ENCODE results near the gene ARSK. TPM values are rescaled to one million over a fixed set of nuclear protein-coding genes. Genes with fewer than 3 reads are reported as not detected.

The ARSK gene
- total and polyA plus RNA-seq, 4 experiments from 2014 or later, result 6.8 to 13.2 (median 8.7) TPM

DNA sequence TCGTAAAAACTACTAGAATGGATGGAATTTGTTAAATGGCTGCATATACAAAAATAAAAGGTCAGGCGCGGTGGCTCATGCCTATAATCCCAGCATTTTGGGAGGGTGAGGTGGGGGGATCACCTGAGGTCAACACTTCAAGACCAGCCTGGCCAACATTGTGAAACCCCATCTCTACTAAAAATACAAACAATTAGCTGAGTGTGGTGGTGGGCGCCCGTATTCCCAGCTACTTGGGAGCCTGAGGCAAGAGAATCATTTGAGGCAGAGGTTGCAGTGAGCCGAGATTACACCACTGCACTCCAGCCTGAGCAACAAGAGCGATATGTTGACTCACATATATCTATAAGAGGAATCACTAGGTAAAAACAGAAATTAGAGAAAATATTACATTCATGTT is 55.6 kb downstream of the ARSK start:
- no peak overlapping the region for H3K4me3 ChIP-seq (ENCODE audit: low read length in 2 of 2)
- H3K27ac ChIP-seq (ENCODE audit: low read depth, low read length), result no peak overlapping the region
- no peaks in the 10 kb centered on the region for H3K27me3 ChIP-seq (ENCODE audit: insufficient read depth, low read length)
- POLR2A ChIA-PET (ENCODE audit: partially characterized antibody), result no interaction called here
- peaks cover 0 to 14% (median 7%) of the 10 kb centered on the region in 8 donors for H3K9me3 Mint-ChIP-seq
- peaks cover 10 to 16% (median 14%) of the 10 kb centered on the region in 4 donors for H3K4me1 Mint-ChIP-seq
- H3K36me3 Mint-ChIP-seq, result peaks cover 24 to 38% of the 10 kb centered on the region in 2 donors
- H3K27me3 Mint-ChIP-seq, result no peaks in the 10 kb centered on the region
- H3K36me3 ChIP-seq (ENCODE audit: insufficient read depth, low read length), result no peaks in the 10 kb centered on the region
- no peaks in the 10 kb centered on the region for H3K9me3 ChIP-seq (ENCODE audit: control insufficient read depth in 1 of 2, low read length in 2 of 2)
- no peak overlapping the region for H3K4me3 Mint-ChIP-seq
- CTCF ChIA-PET (ENCODE audit: partially characterized antibody), result interaction anchor here (0.7 to 1.0 kb wide), 2 partner anchors 35 to 161 kb away, joined by 3 to 4 read pairs; no protein-coding TSS in a partner anchor
- H3K4me1 ChIP-seq (ENCODE audit: insufficient read depth, low read length), result peaks cover 4% of the 10 kb centered on the region
- no peak for DNase-seq
- H3K27ac Mint-ChIP-seq, result peak overlapping the region in 1 of 7 donors; percentile 24
- intact Hi-C loops (cut with micrococcal nuclease), result no loop called here

DNA sequence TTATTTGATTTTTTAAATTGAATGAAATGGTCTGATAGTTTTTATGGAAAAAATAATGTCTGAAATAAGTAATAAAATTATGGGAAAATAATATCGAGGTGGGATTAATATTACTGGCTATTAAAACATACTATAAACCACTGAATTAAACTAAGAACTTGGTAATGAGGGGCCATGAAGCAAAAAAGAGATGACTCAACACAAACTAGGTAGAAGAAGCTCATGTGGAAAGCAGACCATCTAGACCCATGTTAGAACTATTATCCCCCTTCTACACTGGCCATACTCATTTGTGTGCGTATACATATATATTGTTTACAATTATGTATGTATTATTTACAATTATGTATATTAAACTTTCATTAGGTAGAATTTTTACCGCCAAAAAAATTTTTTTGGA is 56.5 kb downstream of the ARSK start:
- intact Hi-C loops (cut with micrococcal nuclease), result no loop called here
- H3K27ac Mint-ChIP-seq, result no peak overlapping the region
- H3K4me3 Mint-ChIP-seq, result no peak overlapping the region
- Histone ChIP-seq H3K36me3 (ENCODE audit: insufficient read depth, low read length) (no peaks in the 10 kb centered on the region), H3K27ac (ENCODE audit: low read depth, low read length) (no peak overlapping the region), H3K27me3 (ENCODE audit: insufficient read depth, low read length) (no peaks in the 10 kb centered on the region), H3K9me3 (ENCODE audit: control insufficient read depth in 1 of 2, low read length in 2 of 2) (no peaks in the 10 kb centered on the region), H3K4me1 (ENCODE audit: insufficient read depth, low read length) (peaks cover 6% of the 10 kb centered on the region), H3K4me3 (ENCODE audit: low read length in 2 of 2) (no peak overlapping the region)
- ChIA-PET POLR2A (ENCODE audit: partially characterized antibody) (no interaction called here), CTCF (ENCODE audit: partially characterized antibody) (interaction anchor here (1.9 kb wide), 1 partner anchor 11 kb away, joined by 4 read pairs; no protein-coding TSS in a partner anchor)
- no peak for DNase-seq
- peaks cover 21 to 38% of the 10 kb centered on the region in 2 donors for H3K36me3 Mint-ChIP-seq
- no peaks in the 10 kb centered on the region for H3K27me3 Mint-ChIP-seq
- peaks cover 0 to 14% (median 7%) of the 10 kb centered on the region in 8 donors for H3K9me3 Mint-ChIP-seq
- peaks cover 10 to 22% (median 18%) of the 10 kb centered on the region in 4 donors for H3K4me1 Mint-ChIP-seq

DNA sequence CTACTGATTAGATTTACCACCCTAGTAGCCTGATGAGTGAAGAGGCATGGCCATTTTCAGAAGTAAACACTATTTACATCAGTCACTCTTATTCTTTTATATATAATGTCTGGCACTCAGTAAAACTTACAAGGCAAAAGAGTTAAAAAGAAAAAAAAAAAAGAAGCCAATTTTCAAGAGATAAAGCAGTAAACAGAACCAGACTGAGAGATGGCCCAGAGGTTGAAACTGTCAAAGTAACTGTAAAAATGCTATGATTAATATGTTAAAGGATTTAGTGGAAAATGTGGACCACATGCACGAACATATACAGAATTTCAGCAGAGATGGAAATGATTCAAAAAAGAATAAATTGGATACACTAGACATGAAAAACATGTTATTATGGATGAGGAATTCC is 58.6 kb downstream of the ARSK start:
- ChIA-PET POLR2A (ENCODE audit: partially characterized antibody) (no interaction called here), CTCF (ENCODE audit: partially characterized antibody) (interaction anchor here (0.8 kb wide), 1 partner anchor 34 kb away, joined by 3 read pairs; no protein-coding TSS in a partner anchor)
- peak overlapping the region in 3 of 8 donors; percentile 4 to 38 (median 27) for H3K4me3 Mint-ChIP-seq
- peaks cover 29 to 34% (median 31%) of the 10 kb centered on the region in 4 donors for H3K4me1 Mint-ChIP-seq
- H3K36me3 Mint-ChIP-seq, result peaks cover 21 to 31% of the 10 kb centered on the region in 2 donors
- Histone ChIP-seq H3K27me3 (ENCODE audit: insufficient read depth, low read length) (no peaks in the 10 kb centered on the region), H3K9me3 (ENCODE audit: control insufficient read depth in 1 of 2, low read length in 2 of 2) (no peaks in the 10 kb centered on the region), H3K36me3 (ENCODE audit: insufficient read depth, low read length) (no peaks in the 10 kb centered on the region), H3K4me3 (ENCODE audit: low read length in 2 of 2) (no peak overlapping the region), H3K27ac (ENCODE audit: low read depth, low read length) (no peak overlapping the region), H3K4me1 (ENCODE audit: insufficient read depth, low read length) (peaks cover 21% of the 10 kb centered on the region)
- peaks cover 0 to 14% (median 7%) of the 10 kb centered on the region in 8 donors for H3K9me3 Mint-ChIP-seq
- no peak for DNase-seq
- peak overlapping the region in 2 of 7 donors; percentile 46 to 54 for H3K27ac Mint-ChIP-seq
- H3K27me3 Mint-ChIP-seq, result no peaks in the 10 kb centered on the region
- intact Hi-C loops (cut with micrococcal nuclease), result no loop called here

DNA sequence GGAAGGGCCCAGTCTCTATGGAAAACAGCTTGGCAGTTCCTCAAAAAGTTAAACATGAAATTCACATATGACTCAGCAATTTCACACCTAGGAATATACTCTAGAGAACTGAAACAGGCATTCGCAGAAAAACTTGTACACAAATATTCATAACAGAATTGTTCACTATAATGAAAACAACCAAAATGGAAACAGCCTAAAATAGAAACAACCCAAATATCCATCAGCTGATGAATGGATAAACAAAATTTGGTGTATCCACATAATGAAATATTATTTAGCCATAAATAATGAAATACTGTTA is 60.2 kb downstream of the ARSK start:
- no peaks in the 10 kb centered on the region for H3K27me3 Mint-ChIP-seq
- H3K36me3 ChIP-seq (ENCODE audit: insufficient read depth, low read length), result no peaks in the 10 kb centered on the region
- no peaks in the 10 kb centered on the region for H3K27me3 ChIP-seq (ENCODE audit: insufficient read depth, low read length)
- H3K9me3 ChIP-seq (ENCODE audit: control insufficient read depth in 1 of 2, low read length in 2 of 2), result no peaks in the 10 kb centered on the region
- H3K4me3 ChIP-seq (ENCODE audit: low read length in 2 of 2), result no peak overlapping the region
- peaks cover 41 to 49% (median 43%) of the 10 kb centered on the region in 4 donors for H3K4me1 Mint-ChIP-seq
- DNase-seq, result no peak
- peak overlapping the region in 1 of 8 donors; percentile 29 for H3K4me3 Mint-ChIP-seq
- intact Hi-C loops (cut with micrococcal nuclease), result no loop called here
- peaks cover 21 to 28% of the 10 kb centered on the region in 2 donors for H3K36me3 Mint-ChIP-seq
- peaks cover 35% of the 10 kb centered on the region for H3K4me1 ChIP-seq (ENCODE audit: insufficient read depth, low read length)
- POLR2A ChIA-PET (ENCODE audit: partially characterized antibody), result no interaction called here
- no peak overlapping the region for H3K27ac ChIP-seq (ENCODE audit: low read depth, low read length)
- H3K9me3 Mint-ChIP-seq, result peaks cover 0 to 14% (median 7%) of the 10 kb centered on the region in 8 donors
- CTCF ChIA-PET (ENCODE audit: partially characterized antibody), result no interaction called here
- H3K27ac Mint-ChIP-seq, result no peak overlapping the region

DNA sequence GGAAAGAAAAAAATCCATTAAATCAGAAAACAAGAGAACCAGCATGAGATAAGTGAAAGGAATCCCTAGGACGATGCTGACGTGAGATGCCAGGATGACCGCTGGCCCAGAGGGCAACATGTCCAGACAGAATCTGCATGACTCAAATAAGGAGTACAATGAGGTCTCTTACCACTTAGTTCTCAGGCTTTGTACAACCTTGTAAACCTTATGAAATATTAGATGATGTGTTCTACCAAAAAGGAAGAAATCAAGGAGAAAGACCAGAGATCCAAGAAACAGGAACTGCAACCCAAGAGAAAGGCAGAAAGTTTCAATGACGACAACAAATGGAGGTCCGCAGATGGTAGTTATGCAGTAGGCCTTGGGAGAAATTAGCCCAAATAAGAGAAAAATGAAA is 62.2 kb downstream of the ARSK start:
- peaks cover 0 to 14% (median 7%) of the 10 kb centered on the region in 8 donors for H3K9me3 Mint-ChIP-seq
- H3K36me3 Mint-ChIP-seq, result peaks cover 23 to 28% of the 10 kb centered on the region in 2 donors
- no peaks in the 10 kb centered on the region for H3K27me3 Mint-ChIP-seq
- no peak overlapping the region for H3K27ac ChIP-seq (ENCODE audit: low read depth, low read length)
- peaks cover 44% of the 10 kb centered on the region for H3K4me1 ChIP-seq (ENCODE audit: insufficient read depth, low read length)
- H3K27ac Mint-ChIP-seq, result peak overlapping the region in 3 of 7 donors; percentile 18 to 82 (median 62)
- peaks cover 44 to 57% (median 48%) of the 10 kb centered on the region in 4 donors for H3K4me1 Mint-ChIP-seq
- no peak for DNase-seq
- ChIA-PET POLR2A (ENCODE audit: partially characterized antibody) (no interaction called here), CTCF (ENCODE audit: partially characterized antibody) (interaction anchor here (1.4 kb wide), 1 partner anchor 62 kb away, joined by 5 read pairs; the partner anchor contains the start of genes ARSK and SKIC3)
- H3K27me3 ChIP-seq (ENCODE audit: insufficient read depth, low read length), result no peaks in the 10 kb centered on the region
- H3K36me3 ChIP-seq (ENCODE audit: insufficient read depth, low read length), result no peaks in the 10 kb centered on the region
- intact Hi-C loops (cut with micrococcal nuclease), result no loop called here
- H3K4me3 ChIP-seq (ENCODE audit: low read length in 2 of 2), result no peak overlapping the region
- peak overlapping the region in 6 of 8 donors; percentile 4 to 50 (median 34) for H3K4me3 Mint-ChIP-seq
- H3K9me3 ChIP-seq (ENCODE audit: control insufficient read depth in 1 of 2, low read length in 2 of 2), result no peaks in the 10 kb centered on the region

DNA sequence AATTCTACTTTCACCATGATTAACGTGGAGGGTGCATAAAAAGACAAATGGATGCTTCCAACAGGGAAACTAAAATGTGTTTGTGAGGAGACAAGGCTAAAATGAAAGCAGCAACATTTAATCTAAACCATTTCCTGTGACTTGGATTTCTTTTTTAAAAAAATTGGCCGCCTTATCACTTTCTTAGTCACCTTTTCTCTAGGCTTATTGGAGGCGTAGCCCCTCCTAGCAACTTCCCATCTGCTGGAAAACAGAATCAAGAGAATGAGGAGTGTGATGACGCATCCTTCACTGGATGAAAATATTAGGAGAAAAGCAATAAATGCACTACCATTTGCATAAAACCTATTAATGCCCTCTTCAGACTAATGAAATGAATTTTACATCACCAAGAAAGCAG is 64.2 kb downstream of the ARSK start:
- Mint-ChIP-seq H3K9me3 (peaks cover 0 to 4% (median 0%) of the 10 kb centered on the region in 8 donors), H3K36me3 (peaks cover 9 to 10% of the 10 kb centered on the region in 2 donors), H3K4me3 (peak overlapping the region; percentile 89 to 97 (median 94)), H3K27me3 (no peaks in the 10 kb centered on the region), H3K27ac (peak overlapping the region; percentile 16 to 95 (median 86)), H3K4me1 (peaks cover 57 to 77% (median 59%) of the 10 kb centered on the region in 4 donors)
- Histone ChIP-seq H3K4me3 (ENCODE audit: low read length in 2 of 2) (peak overlapping the region; percentile 10 to 38), H3K4me1 (ENCODE audit: insufficient read depth, low read length) (peaks cover 64% of the 10 kb centered on the region), H3K27ac (ENCODE audit: low read depth, low read length) (peak overlapping the region; percentile 69), H3K36me3 (ENCODE audit: insufficient read depth, low read length) (no peaks in the 10 kb centered on the region), H3K27me3 (ENCODE audit: insufficient read depth, low read length) (no peaks in the 10 kb centered on the region), H3K9me3 (ENCODE audit: control insufficient read depth in 1 of 2, low read length in 2 of 2) (no peaks in the 10 kb centered on the region)
- intact Hi-C loops (cut with micrococcal nuclease), result no loop called here
- peak in 1 of 5 donors; percentile 7 for DNase-seq
- POLR2A ChIA-PET (ENCODE audit: partially characterized antibody), result interaction anchor here (1.1 to 5.8 kb wide), 3 partner anchors 13 to 63 kb away, joined by 3 to 62 read pairs (median 5); partner anchors contain the start of genes ARSK and SKIC3
- CTCF ChIA-PET (ENCODE audit: partially characterized antibody), result interaction anchor here (0.9 kb wide), 1 partner anchor 28 kb away, joined by 4 read pairs; the partner anchor contains the start of gene RFESD

DNA sequence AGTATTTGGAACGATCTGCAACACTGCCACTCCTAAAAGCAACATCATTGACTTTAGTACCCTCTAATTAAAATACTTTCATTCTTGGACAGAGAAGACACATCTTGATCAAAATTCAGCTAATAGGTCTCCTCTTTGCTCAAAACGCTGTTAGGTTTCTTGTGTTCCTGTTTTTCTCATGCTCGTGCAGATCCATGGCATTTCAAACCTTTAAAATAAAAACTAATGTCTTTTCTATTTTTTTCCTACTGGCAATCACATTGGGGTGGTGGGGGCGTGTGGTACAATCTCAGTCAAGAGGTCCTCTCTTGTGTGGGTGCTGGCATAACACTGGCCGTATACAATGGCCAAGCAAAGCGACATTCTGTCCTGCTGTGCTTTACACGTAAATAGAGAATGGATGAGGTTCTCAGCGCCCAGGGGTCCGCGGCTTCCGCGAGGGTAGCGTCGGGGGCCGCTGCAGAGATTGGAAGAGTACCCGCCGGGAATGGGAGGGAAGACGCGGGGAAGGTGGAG is 64.7 kb downstream of the ARSK start:
- DNase-seq, result no peak
- Histone ChIP-seq H3K36me3 (ENCODE audit: insufficient read depth, low read length) (no peaks in the 10 kb centered on the region), H3K4me1 (ENCODE audit: insufficient read depth, low read length) (peaks cover 69% of the 10 kb centered on the region), H3K27me3 (ENCODE audit: insufficient read depth, low read length) (no peaks in the 10 kb centered on the region), H3K27ac (ENCODE audit: low read depth, low read length) (peak overlapping the region; percentile 69), H3K4me3 (ENCODE audit: low read length in 2 of 2) (peak overlapping the region; percentile 38 to 73), H3K9me3 (ENCODE audit: control insufficient read depth in 1 of 2, low read length in 2 of 2) (no peaks in the 10 kb centered on the region)
- H3K27me3 Mint-ChIP-seq, result no peaks in the 10 kb centered on the region
- ChIA-PET CTCF (ENCODE audit: partially characterized antibody) (interaction anchor here (0.9 kb wide), 1 partner anchor 27 kb away, joined by 4 read pairs; the partner anchor contains the start of gene RFESD), POLR2A (ENCODE audit: partially characterized antibody) (interaction anchor here (1.1 to 5.8 kb wide), 4 partner anchors 12 to 64 kb away, joined by 3 to 110 read pairs (median 34); partner anchors contain the start of genes ARSK, RFESD and SKIC3)
- H3K9me3 Mint-ChIP-seq, result peaks cover 0 to 1% (median 0%) of the 10 kb centered on the region in 8 donors
- H3K4me1 Mint-ChIP-seq, result peaks cover 59 to 82% (median 64%) of the 10 kb centered on the region in 4 donors
- peaks cover 8 to 9% of the 10 kb centered on the region in 2 donors for H3K36me3 Mint-ChIP-seq
- H3K4me3 Mint-ChIP-seq, result peak overlapping the region; percentile 89 to 97 (median 94)
- peak overlapping the region; percentile 23 to 95 (median 86) for H3K27ac Mint-ChIP-seq
- intact Hi-C loops (cut with micrococcal nuclease), result loop anchor here (1.0 to 5.0 kb wide), 2 partner anchors 64 to 343 kb away; partner anchors contain the start of genes ARSK and ELL2
